GF-D8 (cell line): ENCODE measurements around the gene CAPN10.

Experiments
- DNase-seq: peaks from one replicate; lab custom pipeline; 2025; lab: John Stamatoyannopoulos, UW

Gene CAPN10

GRCh38 chr2:240589375-240589774 is 2.8 kb downstream of the CAPN10 start:
- DNase-seq, result no peak

GRCh38 chr2:240589850-240590525 is 3.5 kb downstream of the CAPN10 start:
- no peak for DNase-seq

GRCh38 chr2:240590681-240591111 is 4.2 kb downstream of the CAPN10 start:
- DNase-seq, result no peak

DNA sequence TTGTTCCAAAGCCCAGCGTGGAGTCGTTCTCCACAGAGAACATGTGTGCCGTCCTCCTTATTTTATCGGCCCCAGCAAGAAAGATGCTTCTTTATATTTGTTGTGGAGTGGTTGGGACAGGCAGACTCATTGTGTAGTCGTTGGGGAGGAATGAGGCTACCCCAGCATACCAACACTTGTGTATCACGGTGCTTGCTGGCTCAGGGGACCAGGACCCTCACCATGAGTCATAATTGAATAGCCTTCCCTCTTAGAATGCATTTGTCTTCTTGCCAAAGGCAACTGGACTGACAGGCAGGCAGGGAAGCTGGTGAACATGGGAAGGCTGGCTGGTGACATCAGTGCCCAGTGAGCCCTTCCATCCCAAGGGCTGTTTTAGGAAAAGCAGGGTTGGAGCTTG is 4.7 kb downstream of the CAPN10 start:
- no peak for DNase-seq

DNA sequence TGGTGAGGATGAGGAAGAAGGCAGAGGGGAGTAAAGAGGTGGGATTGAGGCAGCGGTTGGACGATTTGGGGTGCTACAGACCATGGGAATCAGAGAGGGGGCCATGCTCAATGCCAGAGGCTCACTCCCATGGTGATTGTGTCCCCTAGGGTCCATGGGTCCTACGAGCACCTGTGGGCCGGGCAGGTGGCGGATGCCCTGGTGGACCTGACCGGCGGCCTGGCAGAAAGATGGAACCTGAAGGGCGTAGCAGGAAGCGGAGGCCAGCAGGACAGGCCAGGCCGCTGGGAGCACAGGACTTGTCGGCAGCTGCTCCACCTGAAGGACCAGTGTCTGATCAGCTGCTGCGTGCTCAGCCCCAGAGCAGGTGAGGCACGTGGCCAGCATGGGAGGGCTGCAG is 5.2 kb downstream of the CAPN10 start:
- DNase-seq, result no peak

GRCh38 chr2:240593026-240593702 is 6.6 kb downstream of the CAPN10 start:
- no peak for DNase-seq

- no peak for DNase-seq
Measured at GRCh38 chr2:240593703-240594451, 7.3 kb downstream of the CAPN10 start.

- DNase-seq, result no peak
Measured at GRCh38 chr2:240594511-240595380, 8.2 kb downstream of the CAPN10 start.

GRCh38 chr2:240595381-240596079 is 9.0 kb downstream of the CAPN10 start:
- no peak for DNase-seq

- no peak for DNase-seq
Measured at GRCh38 chr2:240596080-240596460, 9.5 kb downstream of the CAPN10 start.

GRCh38 chr2:240596491-240596931 is 10.0 kb downstream of the CAPN10 start:
- DNase-seq, result no peak

DNA sequence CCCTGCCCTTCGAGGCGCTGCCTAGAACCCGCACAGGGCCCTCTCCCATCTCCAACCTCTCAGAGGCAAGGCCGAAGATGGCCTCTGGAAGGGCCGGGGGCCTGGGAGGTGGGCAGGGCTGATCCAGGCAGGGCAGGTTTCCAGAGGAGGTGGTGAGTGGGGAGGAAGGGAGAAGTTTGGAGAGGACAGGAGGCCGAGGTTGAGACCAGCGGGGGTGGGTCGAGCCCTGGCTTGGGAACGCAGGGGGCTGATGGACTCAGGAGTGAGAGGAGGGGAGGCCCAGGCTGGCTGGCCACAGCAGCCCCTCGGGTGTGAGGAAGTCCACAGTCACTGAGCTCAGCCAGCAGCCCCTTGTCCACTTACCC is 10.5 kb downstream of the CAPN10 start:
- DNase-seq, result no peak

DNA sequence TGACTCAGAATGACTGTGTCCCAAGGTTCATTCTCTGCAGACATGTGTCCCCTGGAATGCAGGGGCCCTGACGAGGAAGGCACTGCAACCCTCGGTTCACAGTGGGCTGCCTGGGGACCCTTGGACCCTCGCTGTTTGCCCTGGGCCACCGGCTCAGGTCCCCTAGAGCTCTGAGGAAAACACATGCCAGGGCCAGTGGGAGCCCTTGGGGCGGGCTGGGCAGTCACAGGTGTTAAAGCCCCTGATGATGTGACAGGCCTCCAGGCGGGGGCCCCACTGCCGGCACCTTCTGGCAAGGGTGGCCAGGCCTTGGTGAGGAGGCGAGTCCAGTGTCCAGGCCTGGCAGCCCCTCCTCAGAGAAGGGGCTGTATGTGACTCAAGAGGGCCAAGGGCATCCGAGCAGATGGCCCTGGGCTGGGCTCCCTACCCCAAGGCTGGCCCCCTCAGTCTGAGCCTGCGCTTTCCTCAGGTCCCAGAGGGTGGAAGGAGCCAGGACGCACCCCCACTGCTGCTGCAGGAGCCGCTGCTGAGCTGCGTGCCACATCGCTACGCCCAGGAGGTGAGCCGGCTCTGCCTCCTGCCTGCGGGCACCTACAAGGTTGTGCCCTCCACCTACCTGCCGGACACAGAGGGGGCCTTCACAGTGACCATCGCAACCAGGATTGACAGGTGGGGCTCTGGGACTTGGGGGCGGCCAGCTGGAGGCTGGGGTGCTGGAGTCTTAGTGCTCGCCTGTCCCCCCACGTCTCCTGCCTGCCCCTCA is 11.1 kb downstream of the CAPN10 start:
- DNase-seq, result no peak

- DNase-seq, result no peak
Measured at GRCh38 chr2:240598311-240598911, 11.9 kb downstream of the CAPN10 start.

- no peak for DNase-seq
Measured at GRCh38 chr2:240599141-240599583, 12.6 kb downstream of the CAPN10 start.

- no peak for DNase-seq
Measured at GRCh38 chr2:240600451-240600961, 14.0 kb downstream of the CAPN10 start.

DNA sequence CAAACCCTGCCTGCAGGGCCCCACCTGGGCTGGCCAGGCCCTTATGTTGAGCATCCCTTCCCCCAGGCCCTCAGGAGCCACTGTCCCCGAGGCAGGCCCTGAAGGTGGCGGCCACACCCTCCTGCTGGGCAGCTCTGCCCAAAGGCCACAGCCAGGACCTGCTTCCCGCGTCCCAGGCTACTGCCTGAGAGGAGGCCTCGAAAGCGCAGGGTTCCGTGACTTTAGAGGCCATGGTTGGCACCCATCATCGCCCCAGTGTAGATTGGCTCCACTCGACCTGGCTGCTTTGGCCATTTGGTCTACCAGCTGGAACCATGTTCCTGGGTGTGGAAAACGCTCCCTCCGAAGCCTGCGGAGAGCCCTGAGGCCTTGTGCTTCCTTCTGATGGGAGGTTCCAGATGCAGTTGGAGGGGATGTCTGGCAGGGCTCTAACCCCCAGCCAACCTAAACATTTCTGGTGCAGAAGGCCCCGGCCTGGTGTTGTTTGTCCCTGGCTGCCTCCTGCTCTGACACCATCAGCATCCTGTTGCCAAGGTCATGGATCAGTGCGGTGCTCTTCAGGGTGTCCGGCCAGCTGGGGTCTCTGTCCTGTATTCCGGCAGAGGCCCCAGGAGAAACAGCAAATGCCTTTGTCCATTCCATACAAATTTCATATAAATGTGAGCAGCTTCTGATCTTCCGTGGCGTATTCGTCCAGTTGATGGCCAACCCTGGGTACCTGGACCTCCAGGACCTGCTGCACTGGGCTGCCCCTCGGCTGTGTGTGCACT is 14.7 kb downstream of the CAPN10 start:
- DNase-seq, result no peak

- DNase-seq, result no peak
Measured at GRCh38 chr2:240601831-240602160, 15.3 kb downstream of the CAPN10 start.
